LHCN-M2 (cell line): ENCODE results near the gene EHMT1. TPM values are rescaled to one million over a fixed set of nuclear protein-coding genes. Genes with fewer than 3 reads are reported as not detected.
"Not testable (repeated sequence)": the region's sequence is repeated elsewhere in the genome, so short reads cannot be mapped to it uniquely, and the experiment has no call there.

Experiments
- DNase-seq: peaks from one replicate; pipeline ENCODE4 v3.0.0-alpha.2; 2012; ENCODE audit warnings: low read depth
- total RNA-seq: library from RNA; depleted of rRNA; stranded (reverse); fragments of >200 nt; gene quantifications from 2 replicates; pipeline ENCODE4 v1.2.3, GENCODE V29; 2014

Gene EHMT1
- total RNA-seq, 1 experiment from 2014 or later = 43.5 TPM

- DNase-seq = no peak
These were observed 98.0 kb downstream of the EHMT1 start for GRCh38 chr9:137716694-137717287.

GRCh38 chr9:137717776-137718327 lies 99.0 kb downstream of the EHMT1 start:
- no peak for DNase-seq

- DNase-seq = no peak
These were observed 100.4 kb downstream of the EHMT1 start for GRCh38 chr9:137719194-137719593.

- no peak for DNase-seq
These were observed 101.8 kb downstream of the EHMT1 start for GRCh38 chr9:137720571-137721110.

- DNase-seq = no peak
These were observed 102.7 kb downstream of the EHMT1 start for GRCh38 chr9:137721479-137721878.

- DNase-seq = no peak
These were observed 103.1 kb downstream of the EHMT1 start for GRCh38 chr9:137721899-137722298.

- DNase-seq = no peak
These were observed 103.7 kb downstream of the EHMT1 start for GRCh38 chr9:137722481-137722880.

- DNase-seq = not testable (repeated sequence)
These were observed 104.6 kb downstream of the EHMT1 start for GRCh38 chr9:137723356-137723755.

- no peak for DNase-seq
These were observed 105.1 kb downstream of the EHMT1 start for GRCh38 chr9:137723783-137724445.

GRCh38 chr9:137724818-137725240 lies 106.0 kb downstream of the EHMT1 start:
- DNase-seq = no peak

- no peak for DNase-seq
These were observed 106.8 kb downstream of the EHMT1 start for GRCh38 chr9:137725598-137725997.

- not testable (repeated sequence) for DNase-seq
These were observed 107.5 kb downstream of the EHMT1 start for GRCh38 chr9:137726336-137726735.

- DNase-seq = no peak
These were observed 108.0 kb downstream of the EHMT1 start for GRCh38 chr9:137726764-137727163.

- DNase-seq = no peak
These were observed 108.9 kb downstream of the EHMT1 start for GRCh38 chr9:137727716-137728115.

- DNase-seq = no peak
These were observed 109.9 kb downstream of the EHMT1 start for GRCh38 chr9:137728444-137729311.

- DNase-seq = no peak
These were observed 112.6 kb downstream of the EHMT1 start for GRCh38 chr9:137731216-137731946.

GRCh38 chr9:137731947-137732813 lies 113.4 kb downstream of the EHMT1 start:
- DNase-seq = no peak

- no peak for DNase-seq
These were observed 114.6 kb downstream of the EHMT1 start for GRCh38 chr9:137733429-137733828.

GRCh38 chr9:137734181-137734580 lies 115.4 kb downstream of the EHMT1 start:
- DNase-seq = no peak

GRCh38 chr9:137738182-137738696 lies 119.4 kb downstream of the EHMT1 start:
- DNase-seq = not testable (repeated sequence)
